K562 (cell line): ENCODE data around the gene HMOX1. TPM values are rescaled to one million over a fixed set of nuclear protein-coding genes. Genes with fewer than 3 reads are reported as not detected.

Source experiments
- ATAC-seq: fragments of 200-7000 bp; cut with Tn5 transposase; 3 replicates; pipeline ENCODE4 v1.9.1; 2020; ENCODE audit warnings: moderate library complexity
- BruUV-seq: library from RNA; stranded (reverse); fragments of 400-500 nt; replicated peaks from 2 replicates; lab custom pipeline; 2021; lab: Mats Ljungman, UMichigan
- CTCF ChIA-PET: fragments of 300-600 bp; formaldehyde crosslinking; extraction: SDS; loops from one replicate; lab custom pipeline; 2021; ENCODE audit warnings: low intra/inter-chr PET ratio; lab: Yijun Ruan, JAX
- POLR2A ChIA-PET: fragments of 300-600, 350-650 bp; sonication (Branson Sonifier 250); formaldehyde crosslinking; extraction: SDS; loops from one replicate; lab custom pipeline; 2021; ENCODE audit warnings: antibody characterized with exemption, inconsistent platforms; lab: Yijun Ruan, JAX
- DNase-seq, 4 experiments: peaks; one replicate each; pipeline versions ENCODE4 v3.0.0 to v3.0.0-alpha.2; 2011 to 2018; ENCODE audit warnings: low spot score in 3 of 4, mixed read lengths in 3 of 4; ENCODE audit errors: extremely low read depth in 1 of 4
- FAIRE-seq: peaks from 2 replicates; lab custom pipeline; 2011; peaks lifted over from hg19 to GRCh38; lab: Jason Lieb, UNC
- H2AFZ ChIP-seq: 2 replicates; pipeline ENCODE4 v1.6.0; 2011; ENCODE audit warnings: low read depth, low read length, control low read depth, inconsistent platforms
- H3K27ac ChIP-seq: fragments of 200-600 bp; 3 replicates; pipeline ENCODE4 v1.8.0; 2011; ENCODE audit warnings: low read depth, mild to moderate bottlenecking, control low read depth, inconsistent platforms, low read length, moderate library complexity, mixed read lengths; ENCODE audit errors: extremely low read depth
- H3K27me3 ChIP-seq, 2 experiments: fragments of 300-600 bp in 1 of 2; 2 replicates in 1 of 2; 3 replicates in 1 of 2; pipeline versions ENCODE4 v1.6.0 to v1.8.0; 2011; ENCODE audit warnings: inconsistent platforms in 2 of 2, low read length in 2 of 2, mild to moderate bottlenecking in 1 of 2, mixed read lengths in 1 of 2, moderate library complexity in 1 of 2; ENCODE audit not compliant: control insufficient read depth in 2 of 2, insufficient read depth in 2 of 2
- H3K36me3 ChIP-seq: fragments of 300-600 bp; 3 replicates; pipeline ENCODE4 v1.8.0; 2011; ENCODE audit warnings: mild to moderate bottlenecking, low read length, inconsistent platforms; ENCODE audit not compliant: control insufficient read depth, insufficient read depth
- H3K4me1 ChIP-seq, 2 experiments: fragments of 200-600 bp in 1 of 2; replicated peaks in 1 of 2; 2 replicates in 1 of 2; 3 replicates in 1 of 2; pipeline versions ENCODE4 v1.5.1 to v1.8.0; 2011; ENCODE audit warnings: inconsistent platforms in 2 of 2, low read length in 2 of 2, mild to moderate bottlenecking in 1 of 2, mixed read lengths in 1 of 2, moderate library complexity in 1 of 2; ENCODE audit not compliant: control insufficient read depth in 2 of 2, insufficient read depth in 2 of 2
- H3K4me2 ChIP-seq: 2 replicates; pipeline ENCODE4 v1.6.1; 2011; ENCODE audit warnings: low read length, control low read depth, inconsistent platforms, mixed read lengths; ENCODE audit not compliant: insufficient read depth
- H3K4me3 ChIP-seq: fragments of 200-600 bp; sonication (generic), shearing (Covaris generic); 2 replicates; pipeline ENCODE4 v1.5.1; 2016; ENCODE audit warnings: control low read depth, inconsistent platforms
- H3K79me2 ChIP-seq: fragments of 200-600 bp; 3 replicates; pipeline ENCODE4 v1.8.0; 2011; ENCODE audit warnings: low read length, inconsistent platforms; ENCODE audit not compliant: control insufficient read depth, insufficient read depth
- H3K9ac ChIP-seq, 2 experiments: 2 replicates each; pipeline versions ENCODE4 v1.6.0 to v1.6.1; 2011; ENCODE audit warnings: low read depth in 2 of 2, low read length in 2 of 2, control low read depth in 1 of 2, inconsistent platforms in 1 of 2, mild to moderate bottlenecking in 1 of 2, mixed read lengths in 1 of 2; ENCODE audit not compliant: insufficient read depth in 1 of 2
- H3K9me1 ChIP-seq: one replicate; pipeline ENCODE4 v1.6.0; 2011; ENCODE audit warnings: inconsistent platforms, mild to moderate bottlenecking, low read length, moderate library complexity; ENCODE audit not compliant: control insufficient read depth, insufficient read depth
- H3K9me3 ChIP-seq: replicated peaks from 2 replicates; pipeline ENCODE4 v1.5.1; 2011; ENCODE audit warnings: low read depth, low read length, inconsistent platforms; ENCODE audit not compliant: control insufficient read depth, insufficient read depth
- H4K20me1 ChIP-seq: replicated peaks from 2 replicates; pipeline ENCODE4 v1.6.1; 2011; ENCODE audit warnings: low read length, inconsistent platforms, mixed read lengths; ENCODE audit not compliant: control insufficient read depth, insufficient read depth
- BCOR ChIP-seq: fragments of 450-650 bp; IDR thresholded peaks from 2 replicates; pipeline ENCODE4 v1.6.1; 2016
- CREB1 ChIP-seq, 2 experiments: sonication (generic) in 1 of 2; formaldehyde crosslinking in 1 of 2; IDR thresholded peaks; 2 replicates each; pipeline versions ENCODE4 v1.6.1 to v1.8.0; 2012 to 2022; ENCODE audit warnings: inconsistent platforms in 1 of 2, mild to moderate bottlenecking in 1 of 2, missing genetic modification reagents in 1 of 2, moderate library complexity in 1 of 2
- KHSRP ChIP-seq: fragments of 450-650 bp; IDR thresholded peaks from 2 replicates; pipeline ENCODE4 v1.6.1; 2017
- OTX1 ChIP-seq: fragments of 450-650 bp; formaldehyde crosslinking; IDR thresholded peaks from 2 replicates; pipeline ENCODE4 v1.4.0; 2022; ENCODE audit warnings: mild to moderate bottlenecking
- RAD51 ChIP-seq: fragments of 450-650 bp; IDR thresholded peaks from 2 replicates; pipeline ENCODE4 v1.7.1; 2016; ENCODE audit warnings: low read depth, mild to moderate bottlenecking, borderline replicate concordance
- RBM25 ChIP-seq: fragments of 200-400 bp; formaldehyde crosslinking; IDR thresholded peaks from 2 replicates; pipeline ENCODE4 v1.6.1; 2018; ENCODE audit warnings: low read length, low read depth, moderate library complexity; ENCODE audit not compliant: severe bottlenecking
- WGBS: fragments of 100-300 bp; shearing (Covaris generic); methylation state at CpG from one replicate; pipeline ENCODE4 v1.1.6; 2016; ENCODE audit warnings: low coverage, mixed read lengths; ENCODE audit not compliant: insufficient coverage; ENCODE audit errors: missing lambda C conversion rate; 5-methylcytosine and 5-hydroxymethylcytosine counted together
- in situ Hi-C: fragments of 300-500 bp; cut with MboI; formaldehyde crosslinking; loops from 4 replicates; pipeline ENCODE4 v1.15.0; 2018; ENCODE audit warnings: inconsistent platforms, mixed read lengths
- intact Hi-C: fragments of 100-400 bp; cut with micrococcal nuclease; formaldehyde crosslinking; loops from 2 replicates; pipeline ENCODE4 v1.14.2; 2022
- polyA plus RNA-seq, 8 experiments: library from polyadenylated mRNA; depleted of rRNA in 4 of 8; stranded (reverse) in 5 of 8; unstranded in 3 of 8; fragments of >200 nt; fragmentation: Nextera tagmentation in 2 of 8; fragmentation: Illumina TruSeq in 1 of 8; extraction: Ambion mirVana in 2 of 8; extraction: Trizol in 1 of 8; gene quantifications; 2 replicates each; pipeline versions ENCODE4 v1.2.1 to v1.2.3, GENCODE V29; 2011 to 2014; ENCODE audit warnings: inconsistent platforms in 1 of 8, missing spikeins in 1 of 8
- total RNA-seq, 7 experiments: library from RNA; depleted of rRNA in 6 of 7; stranded (reverse); fragments of >200 nt in 6 of 7; fragmentation: Illumina TruSeq in 2 of 7; extraction: Trizol in 2 of 7; gene quantifications; 2 replicates each; pipeline versions ENCODE4 v1.2.1 to v1.2.3, GENCODE V29; 2011 to 2021; ENCODE audit warnings: low replicate concordance in 1 of 7
- TF ChIP-seq, protein P1 (sequence below): sonication (generic); formaldehyde crosslinking; IDR thresholded peaks from 2 replicates; pipeline ENCODE4 v1.8.1; 2023; ENCODE audit warnings: mild to moderate bottlenecking, missing genetic modification reagents
- TF ChIP-seq, protein P2 (sequence below): fragments of 250-450 bp; sonication (Bioruptor Pico); IDR thresholded peaks from 2 replicates; pipeline ENCODE4 v1.9.0; 2021; ENCODE audit warnings: mild to moderate bottlenecking

The HMOX1 gene
- total and polyA plus RNA-seq, 9 of the 15 experiments (the other 6 are each of a cell fraction or from before 2014, with no cell fraction given), result not detected

DNA sequence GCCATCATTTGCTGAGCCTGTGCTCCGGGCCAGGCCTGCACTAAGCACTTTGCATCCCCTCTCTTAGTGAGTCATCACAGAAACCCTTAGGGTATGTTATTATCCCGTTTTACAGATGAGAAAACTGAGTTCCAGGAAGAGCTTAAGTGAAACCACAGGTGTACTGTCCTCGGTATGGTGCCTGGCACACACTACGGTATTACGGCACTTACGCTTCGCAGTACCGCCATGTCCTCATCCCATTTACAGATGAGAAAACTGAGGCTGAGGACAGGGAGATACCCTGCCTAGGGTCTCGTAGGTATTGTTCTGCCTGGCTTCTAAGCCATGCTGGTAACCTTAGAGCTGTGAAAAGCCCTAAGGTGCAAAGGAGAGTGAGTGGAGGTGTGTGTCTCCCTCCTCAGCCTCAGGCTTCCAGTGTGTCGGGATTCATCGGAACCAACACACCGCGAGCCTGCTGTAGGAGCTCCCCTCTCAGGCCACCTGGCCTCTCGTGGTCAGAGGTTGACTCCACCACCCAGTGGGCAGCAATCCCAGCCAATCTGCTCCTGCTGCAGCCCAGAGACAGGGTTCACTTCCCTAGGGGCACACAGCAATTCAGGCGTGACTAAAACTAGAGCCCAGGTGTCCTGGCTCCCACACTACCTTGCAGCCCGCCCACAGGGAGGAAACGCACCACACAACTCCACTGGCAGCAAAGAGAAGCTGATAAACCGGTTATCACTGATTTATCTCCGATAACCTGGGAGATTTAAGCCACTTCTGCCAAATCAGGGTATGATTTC is 39.6 kb upstream of the HMOX1 start:
- H3K27ac ChIP-seq, result no peak overlapping the region
- no peaks in the 10 kb centered on the region for H3K9me1 ChIP-seq
- 80% methylated on average over 10 of the region's 19 CpGs for WGBS
- no peak overlapping the region for H2AFZ ChIP-seq
- peaks cover 5% of the 10 kb centered on the region; the same call in 2 of the 3 replicates for H3K36me3 ChIP-seq
- H3K79me2 ChIP-seq, result no peaks in the 10 kb centered on the region
- DNase-seq, result no peak
- no peaks in the 10 kb centered on the region for H3K27me3 ChIP-seq
- no peak overlapping the region for H3K4me2 ChIP-seq
- H4K20me1 ChIP-seq, result no peaks in the 10 kb centered on the region
- POLR2A ChIA-PET, result interaction anchor here (0.6 kb wide), 1 partner anchor 72 kb away, joined by 3 read pairs; no protein-coding TSS in a partner anchor
- no peak overlapping the region for H3K4me3 ChIP-seq
- no peaks in the 10 kb centered on the region for H3K9me3 ChIP-seq
- TF ChIP-seq RAD51, result no peak
- TF ChIP-seq BCOR, result 0 out of 2 replicates have a peak, but pooled peaks have one; percentile 13
- no peak for TF ChIP-seq OTX1 (CRISPR knock-in tag)
- no peak for TF ChIP-seq KHSRP
- TF ChIP-seq, protein P1, sequence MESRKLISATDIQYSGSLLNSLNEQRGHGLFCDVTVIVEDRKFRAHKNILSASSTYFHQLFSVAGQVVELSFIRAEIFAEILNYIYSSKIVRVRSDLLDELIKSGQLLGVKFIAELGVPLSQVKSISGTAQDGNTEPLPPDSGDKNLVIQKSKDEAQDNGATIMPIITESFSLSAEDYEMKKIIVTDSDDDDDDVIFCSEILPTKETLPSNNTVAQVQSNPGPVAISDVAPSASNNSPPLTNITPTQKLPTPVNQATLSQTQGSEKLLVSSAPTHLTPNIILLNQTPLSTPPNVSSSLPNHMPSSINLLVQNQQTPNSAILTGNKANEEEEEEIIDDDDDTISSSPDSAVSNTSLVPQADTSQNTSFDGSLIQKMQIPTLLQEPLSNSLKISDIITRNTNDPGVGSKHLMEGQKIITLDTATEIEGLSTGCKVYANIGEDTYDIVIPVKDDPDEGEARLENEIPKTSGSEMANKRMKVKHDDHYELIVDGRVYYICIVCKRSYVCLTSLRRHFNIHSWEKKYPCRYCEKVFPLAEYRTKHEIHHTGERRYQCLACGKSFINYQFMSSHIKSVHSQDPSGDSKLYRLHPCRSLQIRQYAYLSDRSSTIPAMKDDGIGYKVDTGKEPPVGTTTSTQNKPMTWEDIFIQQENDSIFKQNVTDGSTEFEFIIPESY (CRISPR knock-in tag), result peak; percentile 79
- TF ChIP-seq, protein P2, sequence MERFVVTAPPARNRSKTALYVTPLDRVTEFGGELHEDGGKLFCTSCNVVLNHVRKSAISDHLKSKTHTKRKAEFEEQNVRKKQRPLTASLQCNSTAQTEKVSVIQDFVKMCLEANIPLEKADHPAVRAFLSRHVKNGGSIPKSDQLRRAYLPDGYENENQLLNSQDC (CRISPR knock-in tag), result no peak
- TF ChIP-seq CREB1 (IDR thresholded peaks at IDR 0.05), result no peak
- TF ChIP-seq CREB1 (CRISPR knock-in tag; IDR thresholded peaks at IDR 0.05), result no peak
- TF ChIP-seq RBM25, result peak; percentile 20
- TF ChIP-seq, all 486 proteins: peak for 3
- in situ Hi-C loops, result no loop called here
- FAIRE-seq (no peak), ATAC-seq (no peak)
- intact Hi-C loops, result no loop called here
- no TSS peak for BruUV-seq
- peaks cover 0 to 6% of the 10 kb centered on the region in 2 experiments; a peak in 1 of 5 replicates for H3K4me1 ChIP-seq
- CTCF ChIA-PET, result no interaction called here
- no peak overlapping the region for H3K9ac ChIP-seq
